A204.1 (cell line): ENCODE data around the gene ZNF783.
"Not testable (repeated sequence)": the region's sequence is repeated elsewhere in the genome, so short reads cannot be mapped to it uniquely, and the experiment has no call there.

Experiments used
- FAIRE-seq: peaks from 2 replicates; lab custom pipeline; 2012; peaks lifted over from hg19 to GRCh38; lab: Jason Lieb, UNC

The ZNF783 gene

DNA sequence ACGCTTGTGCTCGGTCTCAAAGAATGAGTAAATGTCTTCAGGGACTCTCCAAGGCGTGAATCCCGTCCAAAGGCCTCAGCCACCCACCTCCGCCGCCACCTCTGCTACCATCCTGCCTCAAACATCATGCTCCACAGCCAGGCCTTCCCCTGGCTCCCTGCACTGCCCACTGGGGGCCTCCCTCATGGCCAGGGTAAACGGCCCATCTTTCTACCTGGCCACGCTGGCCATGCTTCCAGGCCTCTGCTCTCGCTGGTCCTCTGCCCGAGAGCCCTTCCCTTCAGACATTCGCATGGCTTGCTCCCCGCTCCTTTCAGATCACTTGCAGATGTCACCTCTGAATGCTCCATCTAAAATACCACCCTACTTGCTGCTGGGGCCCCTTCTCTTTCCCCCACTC is 40.2 kb downstream of the ZNF783 start:
- no peak for FAIRE-seq

GRCh38 chr7:149302865-149303264 is 40.9 kb downstream of the ZNF783 start:
- FAIRE-seq = no peak

DNA sequence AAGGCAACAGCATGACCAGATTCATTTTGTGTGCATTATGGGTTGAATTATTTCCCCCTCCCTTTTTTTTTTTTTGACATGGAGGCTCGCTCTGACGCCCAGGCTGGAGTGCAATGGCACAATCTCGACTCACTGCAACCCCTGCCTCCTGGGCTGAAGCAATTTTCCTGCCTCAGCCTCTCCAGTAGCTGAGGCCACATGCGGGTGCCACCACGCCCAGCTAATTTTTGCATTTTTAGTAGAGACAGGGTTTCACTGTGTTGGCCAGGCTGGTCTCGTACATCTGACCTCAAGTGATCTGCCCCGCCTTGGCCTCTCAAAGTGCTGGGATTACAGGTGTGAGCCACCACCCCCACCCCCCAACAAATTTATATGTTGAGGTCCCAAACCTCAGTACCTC is 42.0 kb downstream of the ZNF783 start:
- FAIRE-seq = no peak

DNA sequence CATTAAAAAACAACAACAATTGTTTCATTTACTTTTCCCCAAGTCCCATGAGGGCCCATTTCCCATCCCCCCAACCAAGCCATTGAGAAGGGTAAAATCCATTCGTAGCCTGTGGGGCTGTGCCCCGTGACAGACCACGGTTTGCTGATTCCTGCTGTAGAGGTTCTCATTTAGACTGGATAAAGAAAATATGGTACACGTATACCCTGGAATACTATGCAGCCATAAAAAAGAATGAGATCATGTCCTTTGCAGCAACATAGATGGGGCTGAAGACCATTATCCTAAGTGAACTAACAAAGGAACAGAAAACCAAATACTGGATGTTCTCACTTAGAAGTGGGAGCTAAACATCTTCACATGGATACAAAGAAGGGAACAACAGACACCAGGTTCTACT is 44.9 kb downstream of the ZNF783 start:
- no peak for FAIRE-seq

DNA sequence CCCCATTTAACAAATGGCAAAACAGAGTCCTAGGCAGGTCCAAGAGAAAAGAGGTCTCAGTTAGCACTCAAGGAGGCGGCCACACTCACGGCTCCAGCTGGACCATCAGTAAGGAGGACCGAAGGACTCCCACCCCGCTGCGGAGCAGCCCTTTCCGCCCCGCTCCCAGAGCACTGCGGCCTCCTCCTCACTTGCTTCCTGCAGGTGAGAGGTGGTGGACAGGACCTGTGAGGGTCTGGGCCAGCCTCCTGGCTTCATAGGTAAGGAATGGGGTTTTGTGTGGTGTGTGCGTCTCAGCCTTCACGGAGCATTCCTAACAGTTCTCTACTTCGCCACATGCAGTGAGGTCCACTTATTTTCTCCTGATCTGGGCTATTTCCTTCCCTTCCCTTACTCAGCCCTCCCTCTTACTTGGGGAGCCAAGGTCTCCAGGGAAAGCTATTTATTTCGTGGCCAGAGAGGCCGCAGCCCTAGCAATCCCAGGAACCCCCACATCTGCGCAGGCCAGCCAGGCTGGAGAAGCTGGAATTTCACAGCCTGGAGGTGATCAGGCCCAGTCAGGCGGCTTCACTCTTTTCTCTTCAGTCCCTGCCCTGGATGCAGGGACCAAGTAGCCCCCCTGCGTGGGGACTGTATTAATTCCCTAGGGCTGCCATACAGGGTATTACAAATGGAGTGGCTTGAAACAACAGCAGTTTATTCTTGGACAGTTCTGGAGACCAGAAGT is 45.9 kb downstream of the ZNF783 start:
- FAIRE-seq = no peak

- FAIRE-seq = peak; percentile 97
Measured at GRCh38 chr7:149310113-149310836, 48.3 kb downstream of the ZNF783 start.

DNA sequence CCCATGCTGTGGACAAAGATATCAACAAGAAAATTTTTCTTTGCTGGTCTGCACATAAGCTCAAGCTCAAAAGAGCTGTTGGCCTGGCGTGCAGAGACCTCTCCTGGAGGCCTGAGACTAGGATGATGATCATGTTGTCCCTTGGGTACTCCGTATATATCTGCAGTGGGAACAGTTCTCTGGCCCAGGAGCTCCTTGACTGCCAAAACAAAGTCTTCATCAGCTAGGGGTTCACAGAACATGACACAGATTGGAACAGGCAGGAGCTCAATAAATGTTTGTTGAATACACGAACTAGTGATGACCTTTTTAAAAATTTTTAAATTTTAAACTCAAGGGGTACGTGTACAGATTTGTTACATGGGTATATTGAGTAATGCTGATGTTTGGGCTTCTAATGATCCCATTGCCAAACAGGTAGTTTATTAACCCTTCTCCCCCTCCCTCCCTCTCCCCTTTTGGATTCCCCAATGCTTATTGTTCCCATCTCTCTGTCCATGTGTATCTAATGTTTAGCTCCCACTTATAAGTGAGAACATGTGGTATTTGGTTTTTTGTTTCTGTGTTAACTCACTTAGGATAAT is 49.1 kb downstream of the ZNF783 start:
- FAIRE-seq = no peak

DNA sequence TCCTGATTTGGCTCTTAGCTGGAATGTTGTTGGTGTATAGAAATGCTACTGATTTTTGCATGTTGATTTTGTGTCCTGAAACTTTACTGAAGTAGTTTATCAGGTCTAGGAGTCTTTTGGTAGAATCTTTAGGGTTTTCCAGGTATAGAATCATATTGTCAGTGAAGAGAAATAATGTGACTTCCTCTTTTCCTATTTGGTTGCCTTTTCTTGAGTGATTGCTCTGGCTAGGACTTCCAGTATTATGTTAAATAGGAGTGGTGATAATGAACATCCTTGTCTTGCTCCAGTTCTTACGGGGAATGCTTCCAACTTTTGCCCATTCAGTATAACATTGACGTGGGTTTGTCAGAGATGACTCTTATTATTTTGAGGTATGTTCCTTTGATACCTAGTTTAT is 52.0 kb downstream of the ZNF783 start:
- FAIRE-seq = no peak

GRCh38 chr7:149316606-149317005 is 54.6 kb downstream of the ZNF783 start:
- FAIRE-seq = no peak

- FAIRE-seq = no peak
Measured at GRCh38 chr7:149317496-149317895, 55.5 kb downstream of the ZNF783 start.

DNA sequence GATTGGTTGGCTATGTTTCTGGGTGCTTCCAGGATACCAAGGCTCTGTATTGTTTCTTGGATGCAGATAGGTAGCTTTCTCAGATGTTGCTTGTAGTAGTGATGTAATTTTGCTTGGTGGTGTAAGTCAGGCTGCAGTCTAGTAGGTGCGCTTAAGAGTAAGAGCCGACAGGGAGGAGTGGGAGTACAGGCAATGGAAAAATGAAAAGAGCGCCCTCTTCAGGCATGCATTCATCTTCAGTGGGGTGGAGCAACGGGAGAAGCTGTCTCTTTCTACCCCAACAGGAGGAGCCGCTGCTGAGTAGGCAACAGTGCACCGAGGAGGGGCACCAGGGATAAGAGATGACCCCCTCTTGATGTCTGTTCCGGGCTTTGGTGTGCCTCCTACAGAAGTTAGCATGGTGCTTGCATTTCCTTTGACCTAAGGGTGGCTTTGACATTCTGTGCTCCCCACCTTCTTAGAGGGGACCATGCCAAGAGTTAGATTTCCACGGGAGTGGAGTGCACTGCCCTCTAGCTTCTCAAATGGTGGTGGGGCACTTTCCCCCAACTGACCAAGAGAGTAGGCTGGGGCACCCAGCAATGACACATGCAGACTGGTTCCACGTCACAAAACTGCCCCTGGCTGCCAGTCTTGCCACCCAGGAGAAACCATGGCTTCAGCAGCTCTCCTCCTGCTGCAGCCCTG is 56.1 kb downstream of the ZNF783 start:
- no peak for FAIRE-seq

- no peak for FAIRE-seq
Measured at GRCh38 chr7:149319376-149319775, 57.4 kb downstream of the ZNF783 start.

GRCh38 chr7:149320313-149321124 is 58.5 kb downstream of the ZNF783 start:
- no peak for FAIRE-seq

DNA sequence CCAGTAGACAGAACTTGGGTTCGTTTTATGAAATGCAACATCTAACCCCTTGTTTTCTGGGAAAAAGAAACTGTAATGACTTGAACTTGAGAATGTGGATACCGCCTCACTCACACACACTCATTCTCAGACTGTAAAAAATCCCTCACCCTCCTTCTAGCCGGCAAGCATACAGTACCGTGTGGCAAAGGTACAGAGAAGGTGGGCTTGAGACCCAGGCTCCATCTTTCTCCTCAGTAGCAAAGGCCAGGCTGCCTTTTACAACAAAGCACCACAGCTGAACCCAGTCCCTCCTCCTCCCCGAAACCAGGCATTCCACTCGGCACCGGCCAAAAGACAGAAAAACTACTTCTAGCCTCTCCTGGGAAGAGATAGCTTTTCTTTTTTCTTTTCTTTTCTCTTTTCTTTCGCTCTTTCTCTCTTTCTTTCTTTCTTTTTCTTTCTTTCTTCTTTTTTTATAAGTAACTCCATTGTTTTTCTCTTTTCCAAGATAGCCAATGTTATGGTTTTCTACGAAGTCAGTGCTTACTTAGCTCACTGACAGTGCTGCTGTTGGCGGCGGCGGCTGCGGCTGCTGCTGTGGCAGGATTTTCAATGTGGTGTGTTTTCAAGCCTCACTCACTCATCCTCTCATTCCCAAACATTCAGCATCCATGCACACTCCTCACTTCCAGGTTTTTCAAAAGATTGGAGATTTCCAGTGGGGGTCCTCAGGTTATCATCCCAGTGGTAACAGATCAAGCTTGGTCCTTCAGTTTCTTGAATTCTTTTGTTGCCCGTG is 59.3 kb downstream of the ZNF783 start:
- not testable (repeated sequence) for FAIRE-seq

GRCh38 chr7:149321978-149322541 is 60.1 kb downstream of the ZNF783 start:
- FAIRE-seq = no peak

- FAIRE-seq = peak; percentile 92
Measured at GRCh38 chr7:149322737-149323136, 60.7 kb downstream of the ZNF783 start.

DNA sequence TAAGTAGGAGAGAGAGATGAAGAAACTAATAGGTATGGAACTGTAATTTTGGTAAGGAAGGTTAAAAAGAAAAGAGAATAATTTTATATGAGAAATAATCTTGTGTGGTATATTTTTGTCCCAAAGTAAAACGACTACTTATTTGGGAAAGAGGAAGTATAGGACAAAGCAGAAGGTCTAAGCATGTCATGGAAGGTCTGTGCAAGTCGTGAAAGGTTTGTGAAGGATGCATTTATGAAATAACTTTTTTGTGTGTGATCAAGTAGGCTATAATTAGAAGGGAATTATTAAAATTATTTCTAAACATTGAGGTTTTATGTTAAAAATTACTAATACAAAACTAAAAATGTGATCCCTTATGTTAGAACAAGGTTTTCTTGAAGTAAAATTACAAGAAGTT is 63.3 kb downstream of the ZNF783 start:
- no peak for FAIRE-seq

DNA sequence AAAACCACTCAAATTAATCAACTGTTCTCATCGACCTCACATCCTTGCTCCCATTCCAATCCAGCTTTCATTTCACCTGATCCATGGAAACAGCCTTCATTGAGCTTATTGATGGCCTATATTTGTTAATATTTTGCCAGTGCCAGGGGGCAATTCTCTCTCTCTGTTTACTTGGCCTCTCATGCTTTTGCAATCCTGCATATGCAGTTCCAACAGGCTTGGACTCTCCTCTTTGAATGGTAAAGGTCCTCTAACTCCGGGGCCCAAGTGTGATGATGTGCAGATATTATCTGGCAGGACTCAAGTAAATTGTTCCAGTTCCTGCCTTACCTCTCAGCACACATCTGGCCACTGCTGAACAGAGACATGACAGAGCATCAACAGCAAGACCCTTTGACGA is 67.3 kb downstream of the ZNF783 start:
- no peak for FAIRE-seq

- no peak for FAIRE-seq
Measured at GRCh38 chr7:149329766-149330334, 67.9 kb downstream of the ZNF783 start.

GRCh38 chr7:149330914-149331567 is 69.0 kb downstream of the ZNF783 start:
- no peak for FAIRE-seq
